Neural cell (in vitro differentiated cells): ENCODE results near the gene LYRM2. TPM values are rescaled to one million over a fixed set of nuclear protein-coding genes. Genes with fewer than 3 reads are reported as not detected.

Experiments used
- H2AFZ ChIP-seq: fragments of 200-600, 300-800 bp; sonication (generic), shearing (Covaris generic); 2 replicates; pipeline ENCODE4 v1.6.0; 2014; ENCODE audit warnings: low read depth, mild to moderate bottlenecking, antibody characterized with exemption, low read length, moderate library complexity
- H3F3A ChIP-seq: fragments of 200-600 bp; shearing (Covaris generic); 2 replicates; pipeline ENCODE4 v1.6.1; 2016; ENCODE audit warnings: mild to moderate bottlenecking, moderate library complexity, mixed read lengths, antibody characterized with exemption, low read length; ENCODE audit not compliant: insufficient read depth, poor library complexity, severe bottlenecking
- H3K27ac ChIP-seq: fragments of 200-600, 300-800 bp; sonication (generic), shearing (Covaris generic); 2 replicates; pipeline ENCODE4 v1.5.1; 2014; ENCODE audit warnings: mild to moderate bottlenecking, low read length, moderate library complexity
- H3K27me3 ChIP-seq: fragments of 300-800, 200-600 bp; sonication (generic), shearing (Covaris generic); 2 replicates; pipeline ENCODE4 v1.6.0; 2014; ENCODE audit warnings: mild to moderate bottlenecking, low read depth, low read length, moderate library complexity; ENCODE audit not compliant: insufficient read depth
- H3K36me3 ChIP-seq: fragments of 300-800, 200-600 bp; sonication (generic), shearing (Covaris generic); 2 replicates; pipeline ENCODE4 v1.5.1; 2014; ENCODE audit warnings: mild to moderate bottlenecking, antibody characterized with exemption, low read length, moderate library complexity; ENCODE audit not compliant: insufficient read depth
- H3K4me2 ChIP-seq: fragments of 300-800, 200-600 bp; sonication (generic), shearing (Covaris generic); 2 replicates; pipeline ENCODE4 v1.6.0; 2014; ENCODE audit warnings: mild to moderate bottlenecking, low read length
- H3K4me3 ChIP-seq: fragments of 300-800, 200-600 bp; sonication (generic), shearing (Covaris generic); 2 replicates; pipeline ENCODE4 v1.5.1; 2014; ENCODE audit warnings: mild to moderate bottlenecking, low read length, moderate library complexity
- H3K79me2 ChIP-seq: fragments of 200-600 bp; shearing (Covaris generic); replicated peaks from 2 replicates; pipeline ENCODE4 v1.6.0; 2014; ENCODE audit warnings: mild to moderate bottlenecking, low read length, moderate library complexity; ENCODE audit not compliant: insufficient read depth
- H3K9ac ChIP-seq: fragments of 300-800, 200-600 bp; sonication (generic), shearing (Covaris generic); 2 replicates; pipeline ENCODE4 v1.6.1; 2016; ENCODE audit warnings: mild to moderate bottlenecking, low read length, mixed read lengths
- H3K9me2 ChIP-seq: fragments of 200-600 bp; shearing (Covaris generic); 2 replicates; pipeline ENCODE4 v1.6.1; 2016; ENCODE audit warnings: mild to moderate bottlenecking, low read length, mixed read lengths; ENCODE audit not compliant: insufficient read depth
- H3K9me3 ChIP-seq: fragments of 200-600, 300-800 bp; sonication (generic), shearing (Covaris generic); 2 replicates; pipeline ENCODE4 v1.6.1; 2016; ENCODE audit warnings: mild to moderate bottlenecking, mixed run types, low read length, moderate library complexity, mixed read lengths
- H4K20me1 ChIP-seq: fragments of 200-600 bp; shearing (Covaris generic); 2 replicates; pipeline ENCODE4 v1.6.1; 2016; ENCODE audit warnings: mild to moderate bottlenecking, mixed run types; ENCODE audit not compliant: insufficient read depth
- EP300 ChIP-seq: fragments of 450-650 bp; conservative IDR thresholded peaks from 2 replicates; pipeline ENCODE4 v1.6.1; 2014; ENCODE audit warnings: antibody characterized with exemption, mild to moderate bottlenecking, moderate library complexity; ENCODE audit not compliant: poor library complexity, severe bottlenecking
- EZH2 ChIP-seq: fragments of 200-600, 300-800 bp; shearing (Covaris generic), sonication (generic); IDR thresholded peaks from 2 replicates; pipeline ENCODE4 v1.6.1; 2014; ENCODE audit warnings: antibody characterized with exemption, low read length, borderline replicate concordance, mild to moderate bottlenecking; ENCODE audit not compliant: insufficient read depth, poor library complexity, severe bottlenecking
- MXI1 ChIP-seq: fragments of 450-650 bp; conservative IDR thresholded peaks from 2 replicates; pipeline ENCODE4 v1.6.1; 2014; ENCODE audit warnings: antibody characterized with exemption, mild to moderate bottlenecking; ENCODE audit not compliant: poor library complexity, severe bottlenecking
- POLR2AphosphoS5 ChIP-seq: IDR thresholded peaks from 2 replicates; pipeline ENCODE4 v1.6.1; 2012
- RAD21 ChIP-seq: fragments of 450-650 bp; conservative IDR thresholded peaks from 2 replicates; pipeline ENCODE4 v1.6.1; 2014; ENCODE audit warnings: antibody characterized with exemption, mild to moderate bottlenecking, moderate library complexity
- TAF1 ChIP-seq: IDR thresholded peaks from 2 replicates; pipeline ENCODE4 v1.6.1; 2012; ENCODE audit warnings: low read depth
- polyA plus RNA-seq: library from polyadenylated mRNA; depleted of rRNA; stranded (reverse); fragments of >200 nt; gene quantifications from 2 replicates; pipeline ENCODE4 v1.2.3, GENCODE V29; 2014
- TF ChIP-seq, protein P1 (sequence below): fragments of 450-650 bp; IDR thresholded peaks from 2 replicates; pipeline ENCODE4 v1.5.1; 2014; ENCODE audit warnings: antibody characterized with exemption, mild to moderate bottlenecking, moderate library complexity; ENCODE audit not compliant: poor library complexity, severe bottlenecking
- TF ChIP-seq, protein P2 (sequence below): IDR thresholded peaks from 2 replicates; pipeline ENCODE4 v1.6.1; 2012; ENCODE audit warnings: borderline replicate concordance

The LYRM2 gene
- polyA plus RNA-seq, 1 donor from 2014 or later = 25.5 TPM

DNA sequence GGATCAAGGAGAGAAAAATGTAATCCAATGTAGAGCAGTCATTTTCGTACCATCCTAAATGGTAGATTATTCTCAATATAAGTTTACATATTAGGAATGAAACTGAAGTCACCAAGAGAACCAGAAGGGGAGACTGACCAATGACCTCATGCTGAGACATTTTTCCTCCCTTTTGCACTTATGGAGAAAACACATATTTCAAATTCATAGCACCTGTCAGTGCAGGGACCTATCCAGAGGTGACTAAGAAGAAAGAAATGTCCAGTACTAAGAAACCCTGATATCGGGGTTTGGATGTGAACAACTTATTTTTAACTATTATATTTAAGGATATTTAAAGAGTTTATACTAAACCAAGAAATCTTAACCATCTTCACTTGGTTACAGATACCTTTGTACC is 16.6 kb upstream of the LYRM2 start:
- H4K20me1 ChIP-seq = no peaks in the 10 kb centered on the region
- TF ChIP-seq RAD21 = no peak
- TF ChIP-seq POLR2AphosphoS5 = no peak
- TF ChIP-seq EP300 = no peak
- TF ChIP-seq, protein P1, sequence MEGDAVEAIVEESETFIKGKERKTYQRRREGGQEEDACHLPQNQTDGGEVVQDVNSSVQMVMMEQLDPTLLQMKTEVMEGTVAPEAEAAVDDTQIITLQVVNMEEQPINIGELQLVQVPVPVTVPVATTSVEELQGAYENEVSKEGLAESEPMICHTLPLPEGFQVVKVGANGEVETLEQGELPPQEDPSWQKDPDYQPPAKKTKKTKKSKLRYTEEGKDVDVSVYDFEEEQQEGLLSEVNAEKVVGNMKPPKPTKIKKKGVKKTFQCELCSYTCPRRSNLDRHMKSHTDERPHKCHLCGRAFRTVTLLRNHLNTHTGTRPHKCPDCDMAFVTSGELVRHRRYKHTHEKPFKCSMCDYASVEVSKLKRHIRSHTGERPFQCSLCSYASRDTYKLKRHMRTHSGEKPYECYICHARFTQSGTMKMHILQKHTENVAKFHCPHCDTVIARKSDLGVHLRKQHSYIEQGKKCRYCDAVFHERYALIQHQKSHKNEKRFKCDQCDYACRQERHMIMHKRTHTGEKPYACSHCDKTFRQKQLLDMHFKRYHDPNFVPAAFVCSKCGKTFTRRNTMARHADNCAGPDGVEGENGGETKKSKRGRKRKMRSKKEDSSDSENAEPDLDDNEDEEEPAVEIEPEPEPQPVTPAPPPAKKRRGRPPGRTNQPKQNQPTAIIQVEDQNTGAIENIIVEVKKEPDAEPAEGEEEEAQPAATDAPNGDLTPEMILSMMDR = no peak
- no peak overlapping the region for H2AFZ ChIP-seq
- H3K27me3 ChIP-seq = no peaks in the 10 kb centered on the region
- H3K79me2 ChIP-seq = no peaks in the 10 kb centered on the region
- no peak overlapping the region for H3K4me3 ChIP-seq
- H3K9ac ChIP-seq = no peak overlapping the region
- no peak overlapping the region for H3K4me2 ChIP-seq
- peaks cover 15% of the 10 kb centered on the region for H3K36me3 ChIP-seq
- no peaks in the 10 kb centered on the region for H3F3A ChIP-seq
- H3K27ac ChIP-seq = no peak overlapping the region
- H3K9me2 ChIP-seq = no peaks in the 10 kb centered on the region
- H3K9me3 ChIP-seq = no peaks in the 10 kb centered on the region

DNA sequence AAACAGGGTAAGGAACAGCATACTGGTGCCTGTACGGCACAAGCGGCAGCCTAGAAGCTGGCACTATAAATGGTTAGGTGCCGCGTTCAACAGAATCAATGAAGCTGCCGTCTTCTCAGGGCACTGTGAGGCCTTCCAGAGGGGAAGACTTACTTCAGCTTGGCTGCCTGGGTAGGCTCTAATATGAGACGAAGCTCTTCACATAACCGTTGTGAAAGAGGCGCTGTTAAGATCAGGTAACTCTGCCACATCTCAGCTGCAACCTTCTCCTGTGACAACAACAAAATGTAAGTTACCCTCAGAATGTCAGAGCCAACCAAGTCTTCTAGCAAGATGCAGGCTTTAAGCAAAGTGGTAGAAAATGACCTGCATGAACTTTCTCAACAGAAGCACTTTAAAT is 12.0 kb upstream of the LYRM2 start:
- Histone ChIP-seq H3K4me3 (no peak overlapping the region), H3K36me3 (peaks cover 15% of the 10 kb centered on the region), H3F3A (no peaks in the 10 kb centered on the region), H3K27me3 (no peaks in the 10 kb centered on the region), H2AFZ (no peak overlapping the region), H3K79me2 (no peaks in the 10 kb centered on the region), H4K20me1 (no peaks in the 10 kb centered on the region), H3K9me3 (no peaks in the 10 kb centered on the region), H3K4me2 (no peak overlapping the region), H3K27ac (no peak overlapping the region), H3K9me2 (no peaks in the 10 kb centered on the region), H3K9ac (no peak overlapping the region)
- TF ChIP-seq POLR2AphosphoS5 = no peak
- TF ChIP-seq, protein P1 = no peak
- no peak for TF ChIP-seq EP300
- TF ChIP-seq MXI1 = no peak
- TF ChIP-seq EZH2 = no peak
- no peak for TF ChIP-seq TAF1
- no peak for TF ChIP-seq RAD21

DNA sequence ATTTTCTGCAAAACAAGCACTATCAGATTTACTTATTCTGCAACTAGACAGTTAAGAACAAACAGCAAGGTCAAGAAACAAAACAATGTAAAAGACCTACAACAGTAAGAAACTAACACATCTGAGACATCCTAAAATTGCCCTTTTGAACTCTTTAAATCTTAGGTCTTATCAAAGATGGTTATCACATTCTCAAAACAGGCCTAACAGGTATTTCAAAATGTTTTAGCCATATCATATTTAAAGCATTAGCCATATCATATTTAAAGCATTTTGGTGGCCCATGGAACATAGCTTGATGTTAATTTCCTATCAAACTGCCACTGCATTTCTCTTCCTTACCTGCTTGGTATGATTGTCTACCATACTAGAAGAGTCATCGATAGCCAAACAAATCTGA is 11.1 kb upstream of the LYRM2 start:
- Histone ChIP-seq H3K4me3 (no peak overlapping the region), H3K9ac (no peak overlapping the region), H3K27ac (no peak overlapping the region), H3F3A (no peaks in the 10 kb centered on the region), H3K4me2 (no peak overlapping the region), H3K9me3 (no peaks in the 10 kb centered on the region), H2AFZ (no peak overlapping the region), H3K27me3 (no peaks in the 10 kb centered on the region), H3K9me2 (no peaks in the 10 kb centered on the region), H3K36me3 (peaks cover 15% of the 10 kb centered on the region), H3K79me2 (no peaks in the 10 kb centered on the region), H4K20me1 (no peaks in the 10 kb centered on the region)
- TF ChIP-seq, protein P2, sequence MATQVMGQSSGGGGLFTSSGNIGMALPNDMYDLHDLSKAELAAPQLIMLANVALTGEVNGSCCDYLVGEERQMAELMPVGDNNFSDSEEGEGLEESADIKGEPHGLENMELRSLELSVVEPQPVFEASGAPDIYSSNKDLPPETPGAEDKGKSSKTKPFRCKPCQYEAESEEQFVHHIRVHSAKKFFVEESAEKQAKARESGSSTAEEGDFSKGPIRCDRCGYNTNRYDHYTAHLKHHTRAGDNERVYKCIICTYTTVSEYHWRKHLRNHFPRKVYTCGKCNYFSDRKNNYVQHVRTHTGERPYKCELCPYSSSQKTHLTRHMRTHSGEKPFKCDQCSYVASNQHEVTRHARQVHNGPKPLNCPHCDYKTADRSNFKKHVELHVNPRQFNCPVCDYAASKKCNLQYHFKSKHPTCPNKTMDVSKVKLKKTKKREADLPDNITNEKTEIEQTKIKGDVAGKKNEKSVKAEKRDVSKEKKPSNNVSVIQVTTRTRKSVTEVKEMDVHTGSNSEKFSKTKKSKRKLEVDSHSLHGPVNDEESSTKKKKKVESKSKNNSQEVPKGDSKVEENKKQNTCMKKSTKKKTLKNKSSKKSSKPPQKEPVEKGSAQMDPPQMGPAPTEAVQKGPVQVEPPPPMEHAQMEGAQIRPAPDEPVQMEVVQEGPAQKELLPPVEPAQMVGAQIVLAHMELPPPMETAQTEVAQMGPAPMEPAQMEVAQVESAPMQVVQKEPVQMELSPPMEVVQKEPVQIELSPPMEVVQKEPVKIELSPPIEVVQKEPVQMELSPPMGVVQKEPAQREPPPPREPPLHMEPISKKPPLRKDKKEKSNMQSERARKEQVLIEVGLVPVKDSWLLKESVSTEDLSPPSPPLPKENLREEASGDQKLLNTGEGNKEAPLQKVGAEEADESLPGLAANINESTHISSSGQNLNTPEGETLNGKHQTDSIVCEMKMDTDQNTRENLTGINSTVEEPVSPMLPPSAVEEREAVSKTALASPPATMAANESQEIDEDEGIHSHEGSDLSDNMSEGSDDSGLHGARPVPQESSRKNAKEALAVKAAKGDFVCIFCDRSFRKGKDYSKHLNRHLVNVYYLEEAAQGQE = no peak
- no peak for TF ChIP-seq POLR2AphosphoS5
- TF ChIP-seq TAF1 = no peak
- no peak for TF ChIP-seq EZH2
- TF ChIP-seq, protein P1 = no peak
- TF ChIP-seq EP300 = no peak
- no peak for TF ChIP-seq MXI1
